Glutamatergic neuron (in vitro differentiated cells): ENCODE measurements around the gene CALM3. TPM values are rescaled to one million over a fixed set of nuclear protein-coding genes. Genes with fewer than 3 reads are reported as not detected.
A peak's percentile ranks its signal among the peaks of the same experiment; 100 is the strongest.

Experiments
- DNase-seq: peaks from one replicate; pipeline ENCODE4 v3.0.0; 2022
- H3K27ac Mint-ChIP-seq: one replicate; pipeline ENCODE4 v1.8.0; 2020; ENCODE audit warnings: mild to moderate bottlenecking, mixed read lengths, inconsistent platforms; ENCODE audit not compliant: unreplicated experiment
- H3K27me3 Mint-ChIP-seq: one replicate; pipeline ENCODE4 v1.8.0; 2020; ENCODE audit warnings: mild to moderate bottlenecking, moderate library complexity, mixed read lengths, inconsistent platforms; ENCODE audit not compliant: unreplicated experiment
- H3K36me3 Mint-ChIP-seq: one replicate; pipeline ENCODE4 v1.8.0; 2020; ENCODE audit warnings: mild to moderate bottlenecking, mixed read lengths, inconsistent platforms; ENCODE audit not compliant: unreplicated experiment
- H3K4me1 Mint-ChIP-seq: one replicate; pipeline ENCODE4 v1.8.0; 2020; ENCODE audit warnings: mild to moderate bottlenecking, low read depth, mixed read lengths, inconsistent platforms; ENCODE audit not compliant: unreplicated experiment
- H3K4me3 Mint-ChIP-seq: one replicate; pipeline ENCODE4 v1.8.0; 2020; ENCODE audit warnings: mild to moderate bottlenecking, mixed read lengths, inconsistent platforms; ENCODE audit not compliant: unreplicated experiment
- H3K9me3 Mint-ChIP-seq: one replicate; pipeline ENCODE4 v1.8.0; 2020; ENCODE audit warnings: mild to moderate bottlenecking, moderate library complexity, mixed read lengths, inconsistent platforms; ENCODE audit not compliant: unreplicated experiment
- CTCF ChIP-seq: fragments of 200-600 bp; sonication (generic); IDR thresholded peaks from one replicate; pipeline ENCODE4 v1.5.0; 2021; ENCODE audit not compliant: partially characterized antibody, unreplicated experiment
- total RNA-seq: library from RNA; stranded (reverse); fragmentation: NEBNext Ultra II Directional; extraction: Animal tissue kit (Norgen Biotek cat#: 25700); gene quantifications from one replicate; pipeline ENCODE4 v1.2.1, GENCODE V29; 2021; ENCODE audit not compliant: unreplicated experiment

The CALM3 gene
- total RNA-seq, 1 donor from 2014 or later = 845 TPM

- Mint-ChIP-seq H3K27me3 (peaks cover 6% of the 10 kb centered on the region), H3K4me3 (peak overlapping the region; percentile 58)
- no peak for TF ChIP-seq CTCF
Observed at GRCh38 chr19:46640656-46641055, 39.5 kb downstream of the CALM3 start.

DNA sequence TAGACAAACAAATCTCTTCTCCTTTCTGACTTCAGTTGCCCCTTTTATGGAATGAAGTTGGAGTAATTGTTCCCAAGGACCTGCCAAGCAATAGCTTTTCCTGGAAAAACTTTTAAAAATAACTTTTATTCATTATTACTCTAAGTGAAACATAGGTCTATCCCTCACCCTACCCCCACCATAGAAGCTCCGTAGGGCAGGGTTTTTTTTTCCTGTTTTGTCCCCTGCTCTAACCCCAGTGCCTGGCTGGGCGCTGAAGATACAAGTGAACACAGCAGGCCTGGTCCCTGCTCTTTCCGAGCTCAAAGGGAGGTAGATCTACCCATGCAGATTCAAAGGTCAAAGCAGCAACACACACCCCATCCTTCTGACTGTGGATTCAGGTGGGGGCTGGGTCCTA is 43.6 kb downstream of the CALM3 start:
- H3K27me3 Mint-ChIP-seq = peaks cover 16% of the 10 kb centered on the region
- no peak for DNase-seq
- H3K9me3 Mint-ChIP-seq = peaks cover 6% of the 10 kb centered on the region
- no peak for TF ChIP-seq CTCF
- no peak overlapping the region for H3K4me3 Mint-ChIP-seq
- H3K36me3 Mint-ChIP-seq = peaks cover 22% of the 10 kb centered on the region
- H3K27ac Mint-ChIP-seq = no peak overlapping the region
- no peaks in the 10 kb centered on the region for H3K4me1 Mint-ChIP-seq

More at GRCh38 chr19:46640656-46641055, 39.5 kb downstream of the CALM3 start:
- Mint-ChIP-seq H3K27ac (no peak overlapping the region), H3K9me3 (peaks cover 4% of the 10 kb centered on the region), H3K36me3 (peaks cover 2% of the 10 kb centered on the region), H3K4me1 (no peaks in the 10 kb centered on the region)
- no peak for DNase-seq

DNA sequence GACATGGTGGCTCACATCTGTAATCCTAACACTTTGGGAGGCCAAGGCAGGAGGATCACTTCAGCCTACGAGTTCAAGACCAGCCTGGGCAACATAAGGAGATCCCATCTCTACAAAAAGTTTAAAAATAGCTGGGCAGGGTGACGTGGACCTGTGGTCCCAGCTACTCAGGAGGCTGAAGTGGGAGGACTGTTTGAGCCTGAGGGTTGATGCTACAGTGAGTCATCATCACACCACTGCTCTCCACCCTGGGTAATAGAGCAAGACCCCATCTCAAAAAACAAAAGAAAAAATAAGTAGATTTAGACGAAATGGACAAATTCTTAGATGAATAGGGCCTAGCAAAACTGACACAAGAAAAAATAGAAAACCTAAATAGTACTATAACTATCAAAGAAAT is 45.3 kb downstream of the CALM3 start:
- no peak for TF ChIP-seq CTCF
- Mint-ChIP-seq H3K27ac (no peak overlapping the region), H3K4me3 (no peak overlapping the region), H3K9me3 (peaks cover 8% of the 10 kb centered on the region), H3K36me3 (peaks cover 29% of the 10 kb centered on the region), H3K4me1 (no peaks in the 10 kb centered on the region), H3K27me3 (peaks cover 23% of the 10 kb centered on the region)
- DNase-seq = no peak

DNA sequence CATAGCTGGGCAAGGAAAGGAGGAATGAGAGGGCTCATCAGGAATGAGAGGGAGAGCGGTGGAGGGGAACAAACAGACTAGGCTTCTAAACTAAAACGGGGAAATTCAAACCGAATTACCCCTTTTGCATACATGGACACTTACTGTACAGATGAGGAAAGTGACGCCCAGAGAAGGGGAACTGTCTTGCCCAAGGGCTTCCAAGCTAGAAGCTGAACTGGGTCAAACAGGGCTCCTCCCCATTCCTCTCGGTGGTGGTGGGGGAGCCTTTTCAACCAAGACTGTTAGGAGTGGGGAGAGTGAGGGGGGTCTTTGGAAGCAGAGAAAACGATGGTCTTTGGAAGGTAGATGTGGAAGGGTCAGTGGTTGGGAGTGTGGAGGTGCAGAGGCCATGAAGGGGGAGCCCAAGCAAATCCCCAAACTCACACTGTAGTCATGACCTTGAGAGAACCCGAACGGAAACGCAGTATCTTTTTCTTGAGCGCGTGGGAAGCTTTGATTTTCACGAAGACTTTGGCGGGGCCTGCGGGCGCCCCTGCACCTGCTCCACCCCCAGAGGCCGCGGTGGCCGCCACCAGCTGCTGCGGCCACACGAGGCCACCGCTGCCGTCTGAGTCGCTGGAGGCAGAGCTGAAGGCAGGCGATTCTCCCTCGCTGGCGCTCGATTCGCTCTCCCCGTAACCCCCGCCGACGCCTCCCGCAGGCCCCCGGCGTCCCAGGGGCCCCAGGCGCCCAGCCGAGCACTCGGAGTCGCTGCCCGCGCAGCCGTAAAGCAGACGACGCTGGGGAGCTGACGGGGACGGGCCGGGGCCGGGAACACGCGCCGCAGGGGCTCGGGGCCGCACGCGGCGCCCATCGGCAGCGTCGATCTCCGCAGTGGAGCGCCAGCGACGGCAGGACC is 47.2 kb downstream of the CALM3 start:
- Mint-ChIP-seq H3K36me3 (peaks cover 29% of the 10 kb centered on the region), H3K27ac (peak overlapping the region; percentile 29), H3K9me3 (peaks cover 8% of the 10 kb centered on the region), H3K27me3 (peaks cover 20% of the 10 kb centered on the region), H3K4me1 (no peaks in the 10 kb centered on the region), H3K4me3 (peak overlapping the region; percentile 42)
- TF ChIP-seq CTCF = no peak
- DNase-seq = no peak
